Left ventricle myocardium inferior (tissue), 1 donor: ENCODE measurements around the gene MORN2. TPM values are rescaled to one million over a fixed set of nuclear protein-coding genes. Genes with fewer than 3 reads are reported as not detected.

Experiments
- DNase-seq: peaks from one replicate; pipeline ENCODE4 v3.0.0-alpha.2; 2020
- H3K27ac ChIP-seq: fragments of 200-600 bp; replicated peaks from 2 replicates; pipeline ENCODE4 v1.8.0; 2021
- H3K27me3 ChIP-seq: fragments of 200-600 bp; 2 replicates; pipeline ENCODE4 v1.8.0; 2021; ENCODE audit warnings: low read depth
- H3K36me3 ChIP-seq: fragments of 200-600 bp; 2 replicates; pipeline ENCODE4 v1.8.0; 2021
- H3K4me1 ChIP-seq: fragments of 200-600 bp; 2 replicates; pipeline ENCODE4 v1.8.0; 2021
- H3K4me3 ChIP-seq: fragments of 200-600 bp; 2 replicates; pipeline ENCODE4 v1.8.0; 2021; ENCODE audit warnings: mild to moderate bottlenecking, moderate library complexity
- H3K9me3 ChIP-seq: fragments of 200-600 bp; replicated peaks from 2 replicates; pipeline ENCODE4 v1.8.0; 2021
- intact Hi-C: fragments of 100-400 bp; cut with micrococcal nuclease; formaldehyde crosslinking; loops from one replicate; pipeline ENCODE4 v1.11.0; 2022
- total RNA-seq: library from RNA; stranded (reverse); fragmentation: NEBNext Ultra II Directional; extraction: Animal tissue kit (Norgen Biotek cat#: 25700); gene quantifications from one replicate; pipeline ENCODE4 v1.2.1, GENCODE V29; 2021
- TF ChIP-seq, protein P1 (sequence below): fragments of 200-600 bp; IDR thresholded peaks from 2 replicates; pipeline ENCODE4 v1.8.0; 2021; ENCODE audit warnings: antibody characterized with exemption, mild to moderate bottlenecking, borderline replicate concordance
- donor health status: DM: no; HTN: yes; CAD: no; lungs with severe emphysema.

The MORN2 gene
- total RNA-seq, 1 donor from 2014 or later, result 23.9 TPM

- Histone ChIP-seq H3K9me3 (peaks cover 25% of the 10 kb centered on the region), H3K4me3 (peak overlapping the region; percentile 81), H3K27ac (peak overlapping the region; percentile 57), H3K4me1 (peaks cover 24% of the 10 kb centered on the region), H3K36me3 (peaks cover under 1% of the 10 kb centered on the region), H3K27me3 (no peaks in the 10 kb centered on the region)
- no peak for DNase-seq
- TF ChIP-seq, protein P1, sequence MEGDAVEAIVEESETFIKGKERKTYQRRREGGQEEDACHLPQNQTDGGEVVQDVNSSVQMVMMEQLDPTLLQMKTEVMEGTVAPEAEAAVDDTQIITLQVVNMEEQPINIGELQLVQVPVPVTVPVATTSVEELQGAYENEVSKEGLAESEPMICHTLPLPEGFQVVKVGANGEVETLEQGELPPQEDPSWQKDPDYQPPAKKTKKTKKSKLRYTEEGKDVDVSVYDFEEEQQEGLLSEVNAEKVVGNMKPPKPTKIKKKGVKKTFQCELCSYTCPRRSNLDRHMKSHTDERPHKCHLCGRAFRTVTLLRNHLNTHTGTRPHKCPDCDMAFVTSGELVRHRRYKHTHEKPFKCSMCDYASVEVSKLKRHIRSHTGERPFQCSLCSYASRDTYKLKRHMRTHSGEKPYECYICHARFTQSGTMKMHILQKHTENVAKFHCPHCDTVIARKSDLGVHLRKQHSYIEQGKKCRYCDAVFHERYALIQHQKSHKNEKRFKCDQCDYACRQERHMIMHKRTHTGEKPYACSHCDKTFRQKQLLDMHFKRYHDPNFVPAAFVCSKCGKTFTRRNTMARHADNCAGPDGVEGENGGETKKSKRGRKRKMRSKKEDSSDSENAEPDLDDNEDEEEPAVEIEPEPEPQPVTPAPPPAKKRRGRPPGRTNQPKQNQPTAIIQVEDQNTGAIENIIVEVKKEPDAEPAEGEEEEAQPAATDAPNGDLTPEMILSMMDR, result no peak
- intact Hi-C loops, result no loop called here
Observed at GRCh38 chr2:38875227-38875575, 575 bp upstream of the MORN2 start.

GRCh38 chr2:38876407-38876806 lies 631 bp downstream of the MORN2 start:
- peaks cover 24% of the 10 kb centered on the region for H3K4me1 ChIP-seq
- intact Hi-C loops, result no loop called here
- H3K9me3 ChIP-seq, result peaks cover 15% of the 10 kb centered on the region
- DNase-seq, result no peak
- H3K36me3 ChIP-seq, result peaks cover 10% of the 10 kb centered on the region
- H3K27me3 ChIP-seq, result no peaks in the 10 kb centered on the region
- TF ChIP-seq, protein P1, result no peak
- H3K4me3 ChIP-seq, result peak overlapping the region; percentile 81
- no peak overlapping the region for H3K27ac ChIP-seq

- intact Hi-C loops, result no loop called here
- no peaks in the 10 kb centered on the region for H3K9me3 ChIP-seq
- no peak overlapping the region for H3K4me3 ChIP-seq
- no peak overlapping the region for H3K27ac ChIP-seq
- no peaks in the 10 kb centered on the region for H3K27me3 ChIP-seq
- no peak for DNase-seq
- no peaks in the 10 kb centered on the region for H3K4me1 ChIP-seq
- TF ChIP-seq, protein P1, result no peak
- peaks cover 8% of the 10 kb centered on the region for H3K36me3 ChIP-seq
Observed at GRCh38 chr2:38886063-38886462, 10.3 kb downstream of the MORN2 start.

DNA sequence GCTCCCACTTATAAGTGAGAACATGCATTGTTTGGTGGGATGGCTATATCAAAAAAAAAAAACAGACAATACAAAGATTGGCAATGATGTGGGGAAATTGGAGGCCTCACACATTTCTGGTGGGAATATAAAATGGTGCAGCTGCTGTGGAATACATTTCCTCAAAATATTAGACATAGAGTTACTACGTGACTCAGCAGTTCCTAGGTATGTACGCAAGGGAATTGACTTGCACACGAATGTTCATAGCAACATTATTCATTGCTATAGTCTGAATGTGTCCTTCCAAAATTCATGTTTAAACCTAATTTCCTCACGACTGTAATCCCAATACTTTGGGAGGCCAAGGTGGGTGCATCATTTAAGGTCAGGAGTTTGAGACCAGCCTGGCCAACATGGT lies 11.6 kb downstream of the MORN2 start:
- no peaks in the 10 kb centered on the region for H3K4me1 ChIP-seq
- H3K27me3 ChIP-seq, result no peaks in the 10 kb centered on the region
- peaks cover under 1% of the 10 kb centered on the region for H3K36me3 ChIP-seq
- H3K9me3 ChIP-seq, result no peaks in the 10 kb centered on the region
- H3K27ac ChIP-seq, result no peak overlapping the region
- DNase-seq, result no peak
- H3K4me3 ChIP-seq, result no peak overlapping the region
- TF ChIP-seq, protein P1, result no peak
- intact Hi-C loops, result no loop called here

GRCh38 chr2:38887902-38888554 lies 12.3 kb downstream of the MORN2 start:
- no peaks in the 10 kb centered on the region for H3K4me1 ChIP-seq
- DNase-seq, result no peak
- TF ChIP-seq, protein P1, result no peak
- H3K9me3 ChIP-seq, result no peaks in the 10 kb centered on the region
- H3K36me3 ChIP-seq, result no peaks in the 10 kb centered on the region
- no peak overlapping the region for H3K4me3 ChIP-seq
- intact Hi-C loops, result no loop called here
- no peaks in the 10 kb centered on the region for H3K27me3 ChIP-seq
- H3K27ac ChIP-seq, result no peak overlapping the region
